ENCODE results near the gene LRAT.

DNA sequence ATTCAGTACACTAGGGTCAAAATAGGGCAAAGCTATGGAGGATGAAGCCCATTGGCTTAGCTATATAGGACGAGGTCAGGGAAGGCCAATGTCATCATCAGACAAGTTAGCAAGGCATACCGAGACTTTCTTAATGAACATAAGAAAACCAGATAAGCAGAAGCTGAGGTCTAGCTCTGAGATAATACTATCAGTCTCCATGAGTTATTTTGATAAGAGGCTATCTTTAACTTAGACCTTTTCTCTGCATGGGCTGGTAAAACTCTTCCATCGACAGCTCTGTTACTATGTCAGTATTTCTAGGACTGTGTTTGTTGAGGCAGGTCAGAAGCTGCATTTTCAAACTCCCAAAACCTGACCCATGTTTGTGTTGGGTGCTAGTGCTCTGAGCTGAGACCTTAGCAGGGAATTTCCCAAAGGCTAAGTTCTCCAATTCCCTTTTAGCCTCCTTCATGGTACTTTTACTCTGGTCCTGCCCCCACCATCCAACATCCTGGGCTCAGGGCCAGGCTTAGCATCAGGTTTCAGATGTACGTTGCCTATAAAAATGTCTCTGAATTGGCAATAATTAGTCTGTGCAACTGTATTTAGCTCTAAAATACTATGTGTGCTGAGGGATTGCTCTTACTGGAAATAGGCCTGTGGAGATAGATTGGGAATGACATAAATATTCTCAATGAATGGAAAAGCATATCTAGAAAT lies 29.3 kb upstream of the LRAT start:
- TF ChIP-seq, protein P1, sequence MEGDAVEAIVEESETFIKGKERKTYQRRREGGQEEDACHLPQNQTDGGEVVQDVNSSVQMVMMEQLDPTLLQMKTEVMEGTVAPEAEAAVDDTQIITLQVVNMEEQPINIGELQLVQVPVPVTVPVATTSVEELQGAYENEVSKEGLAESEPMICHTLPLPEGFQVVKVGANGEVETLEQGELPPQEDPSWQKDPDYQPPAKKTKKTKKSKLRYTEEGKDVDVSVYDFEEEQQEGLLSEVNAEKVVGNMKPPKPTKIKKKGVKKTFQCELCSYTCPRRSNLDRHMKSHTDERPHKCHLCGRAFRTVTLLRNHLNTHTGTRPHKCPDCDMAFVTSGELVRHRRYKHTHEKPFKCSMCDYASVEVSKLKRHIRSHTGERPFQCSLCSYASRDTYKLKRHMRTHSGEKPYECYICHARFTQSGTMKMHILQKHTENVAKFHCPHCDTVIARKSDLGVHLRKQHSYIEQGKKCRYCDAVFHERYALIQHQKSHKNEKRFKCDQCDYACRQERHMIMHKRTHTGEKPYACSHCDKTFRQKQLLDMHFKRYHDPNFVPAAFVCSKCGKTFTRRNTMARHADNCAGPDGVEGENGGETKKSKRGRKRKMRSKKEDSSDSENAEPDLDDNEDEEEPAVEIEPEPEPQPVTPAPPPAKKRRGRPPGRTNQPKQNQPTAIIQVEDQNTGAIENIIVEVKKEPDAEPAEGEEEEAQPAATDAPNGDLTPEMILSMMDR (IDR thresholded peaks at IDR 0.05), result no peak
- no peak for TF ChIP-seq POLR2A (IDR thresholded peaks at IDR 0.05)

Measured in thyroid gland (tissue), 4 donors.